ENCODE data around the gene THRB.

The THRB gene

DNA sequence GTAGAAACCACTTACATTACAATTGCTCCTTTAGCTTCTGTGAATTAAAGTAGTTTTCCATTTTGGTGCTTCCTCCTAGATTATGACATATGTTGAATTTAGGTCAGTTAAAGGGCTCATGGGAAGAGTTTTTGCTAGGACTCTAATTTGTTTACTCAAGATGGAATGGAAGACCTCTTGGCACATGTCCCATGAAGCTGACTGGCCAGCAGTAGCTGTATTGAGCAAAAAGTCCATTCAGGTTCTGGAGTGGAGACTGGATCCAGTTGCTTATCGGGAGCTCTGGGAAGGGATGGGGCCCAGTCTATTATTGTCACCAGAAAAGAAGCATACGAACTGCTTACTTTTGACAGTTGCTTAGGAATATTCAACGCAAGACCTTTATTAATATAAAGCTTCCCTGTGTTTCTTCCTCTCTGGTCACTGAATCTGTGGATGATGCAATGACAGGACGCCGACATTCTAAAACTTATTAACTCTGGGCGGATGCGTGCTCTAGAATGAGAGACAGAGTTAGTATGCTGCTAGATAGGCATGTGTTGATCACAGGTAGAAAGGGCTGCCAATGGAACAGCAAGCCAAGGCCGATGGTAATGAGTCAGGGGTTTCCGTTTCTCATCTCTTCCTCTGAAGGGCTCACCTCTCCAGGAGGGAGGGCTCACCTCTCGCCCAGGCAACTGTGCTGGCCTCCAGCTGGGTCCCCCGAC lies 393.8 kb downstream of the THRB start (continued):
- TF ChIP-seq ZFP3 (tag by site-specific recombination; IDR thresholded peaks at IDR 0.05; ENCODE audit: low read depth) = no peak
- TF ChIP-seq ZBTB21 (tag by site-specific recombination; IDR thresholded peaks at IDR 0.05) = no peak
- TF ChIP-seq ZNF843 (tag by site-specific recombination; IDR thresholded peaks at IDR 0.05) = no peak

DNA sequence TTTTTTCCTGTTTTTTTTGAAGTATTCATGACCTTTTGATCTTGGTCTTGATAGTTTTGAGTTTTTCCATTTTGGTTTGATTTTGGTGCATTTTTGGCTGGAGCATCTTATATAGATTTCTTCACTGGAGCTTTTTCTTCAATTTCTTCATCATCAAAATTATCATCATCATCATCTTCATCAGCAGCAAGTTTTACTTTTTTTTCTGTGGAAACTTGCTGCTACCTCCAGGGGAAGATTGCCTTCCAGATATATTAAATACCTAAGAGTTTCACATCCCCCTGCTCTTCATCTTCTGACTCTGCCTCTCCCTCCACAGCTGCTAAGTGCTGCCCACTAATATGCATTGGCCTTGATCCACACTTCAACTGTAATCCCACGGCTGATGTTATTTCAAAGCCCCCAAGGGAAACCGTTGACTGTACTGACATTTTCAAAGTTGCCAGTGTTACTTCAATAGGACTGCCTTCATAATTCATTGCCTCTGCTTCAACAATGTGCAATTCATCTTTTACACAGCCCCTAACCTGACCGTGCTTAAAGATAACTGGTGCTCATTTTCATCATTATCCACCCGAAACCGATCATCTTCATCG lies 397.9 kb downstream of the THRB start:
- H3K9me3 ChIP-seq (ENCODE audit: control insufficient read depth, insufficient read depth, low read depth, low read length) = no peaks in the 10 kb centered on the region
- no peaks in the 10 kb centered on the region for H3K36me3 ChIP-seq (ENCODE audit: control insufficient read depth in 2 of 2, insufficient read depth in 1 of 2, low read length in 2 of 2)
- TF ChIP-seq, protein P1, sequence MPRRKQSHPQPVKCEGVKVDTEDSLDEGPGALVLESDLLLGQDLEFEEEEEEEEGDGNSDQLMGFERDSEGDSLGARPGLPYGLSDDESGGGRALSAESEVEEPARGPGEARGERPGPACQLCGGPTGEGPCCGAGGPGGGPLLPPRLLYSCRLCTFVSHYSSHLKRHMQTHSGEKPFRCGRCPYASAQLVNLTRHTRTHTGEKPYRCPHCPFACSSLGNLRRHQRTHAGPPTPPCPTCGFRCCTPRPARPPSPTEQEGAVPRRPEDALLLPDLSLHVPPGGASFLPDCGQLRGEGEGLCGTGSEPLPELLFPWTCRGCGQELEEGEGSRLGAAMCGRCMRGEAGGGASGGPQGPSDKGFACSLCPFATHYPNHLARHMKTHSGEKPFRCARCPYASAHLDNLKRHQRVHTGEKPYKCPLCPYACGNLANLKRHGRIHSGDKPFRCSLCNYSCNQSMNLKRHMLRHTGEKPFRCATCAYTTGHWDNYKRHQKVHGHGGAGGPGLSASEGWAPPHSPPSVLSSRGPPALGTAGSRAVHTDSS (tag by site-specific recombination; IDR thresholded peaks at IDR 0.05) = peak; percentile 93
- TF ChIP-seq, protein P2, sequence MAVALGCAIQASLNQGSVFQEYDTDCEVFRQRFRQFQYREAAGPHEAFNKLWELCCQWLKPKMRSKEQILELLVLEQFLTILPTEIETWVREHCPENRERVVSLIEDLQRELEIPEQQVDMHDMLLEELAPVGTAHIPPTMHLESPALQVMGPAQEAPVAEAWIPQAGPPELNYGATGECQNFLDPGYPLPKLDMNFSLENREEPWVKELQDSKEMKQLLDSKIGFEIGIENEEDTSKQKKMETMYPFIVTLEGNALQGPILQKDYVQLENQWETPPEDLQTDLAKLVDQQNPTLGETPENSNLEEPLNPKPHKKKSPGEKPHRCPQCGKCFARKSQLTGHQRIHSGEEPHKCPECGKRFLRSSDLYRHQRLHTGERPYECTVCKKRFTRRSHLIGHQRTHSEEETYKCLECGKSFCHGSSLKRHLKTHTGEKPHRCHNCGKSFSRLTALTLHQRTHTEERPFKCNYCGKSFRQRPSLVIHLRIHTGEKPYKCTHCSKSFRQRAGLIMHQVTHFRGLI (tag by site-specific recombination; IDR thresholded peaks at IDR 0.05) = no peak
- TF ChIP-seq ZNF626 (tag by site-specific recombination; IDR thresholded peaks at IDR 0.05) (no peak), ZNF433 (tag by site-specific recombination; IDR thresholded peaks at IDR 0.05; ENCODE audit: low read depth) (no peak), ZBTB17 (tag by site-specific recombination; IDR thresholded peaks at IDR 0.05) (no peak)
- TF ChIP-seq, protein P3, sequence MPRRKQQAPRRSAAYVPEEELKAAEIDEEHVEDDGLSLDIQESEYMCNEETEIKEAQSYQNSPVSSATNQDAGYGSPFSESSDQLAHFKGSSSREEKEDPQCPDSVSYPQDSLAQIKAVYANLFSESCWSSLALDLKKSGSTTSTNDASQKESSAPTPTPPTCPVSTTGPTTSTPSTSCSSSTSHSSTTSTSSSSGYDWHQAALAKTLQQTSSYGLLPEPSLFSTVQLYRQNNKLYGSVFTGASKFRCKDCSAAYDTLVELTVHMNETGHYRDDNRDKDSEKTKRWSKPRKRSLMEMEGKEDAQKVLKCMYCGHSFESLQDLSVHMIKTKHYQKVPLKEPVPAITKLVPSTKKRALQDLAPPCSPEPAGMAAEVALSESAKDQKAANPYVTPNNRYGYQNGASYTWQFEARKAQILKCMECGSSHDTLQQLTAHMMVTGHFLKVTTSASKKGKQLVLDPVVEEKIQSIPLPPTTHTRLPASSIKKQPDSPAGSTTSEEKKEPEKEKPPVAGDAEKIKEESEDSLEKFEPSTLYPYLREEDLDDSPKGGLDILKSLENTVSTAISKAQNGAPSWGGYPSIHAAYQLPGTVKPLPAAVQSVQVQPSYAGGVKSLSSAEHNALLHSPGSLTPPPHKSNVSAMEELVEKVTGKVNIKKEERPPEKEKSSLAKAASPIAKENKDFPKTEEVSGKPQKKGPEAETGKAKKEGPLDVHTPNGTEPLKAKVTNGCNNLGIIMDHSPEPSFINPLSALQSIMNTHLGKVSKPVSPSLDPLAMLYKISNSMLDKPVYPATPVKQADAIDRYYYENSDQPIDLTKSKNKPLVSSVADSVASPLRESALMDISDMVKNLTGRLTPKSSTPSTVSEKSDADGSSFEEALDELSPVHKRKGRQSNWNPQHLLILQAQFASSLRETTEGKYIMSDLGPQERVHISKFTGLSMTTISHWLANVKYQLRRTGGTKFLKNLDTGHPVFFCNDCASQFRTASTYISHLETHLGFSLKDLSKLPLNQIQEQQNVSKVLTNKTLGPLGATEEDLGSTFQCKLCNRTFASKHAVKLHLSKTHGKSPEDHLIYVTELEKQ (tag by site-specific recombination; IDR thresholded peaks at IDR 0.05; ENCODE audit: borderline replicate concordance) = no peak
- TF ChIP-seq, protein P4, sequence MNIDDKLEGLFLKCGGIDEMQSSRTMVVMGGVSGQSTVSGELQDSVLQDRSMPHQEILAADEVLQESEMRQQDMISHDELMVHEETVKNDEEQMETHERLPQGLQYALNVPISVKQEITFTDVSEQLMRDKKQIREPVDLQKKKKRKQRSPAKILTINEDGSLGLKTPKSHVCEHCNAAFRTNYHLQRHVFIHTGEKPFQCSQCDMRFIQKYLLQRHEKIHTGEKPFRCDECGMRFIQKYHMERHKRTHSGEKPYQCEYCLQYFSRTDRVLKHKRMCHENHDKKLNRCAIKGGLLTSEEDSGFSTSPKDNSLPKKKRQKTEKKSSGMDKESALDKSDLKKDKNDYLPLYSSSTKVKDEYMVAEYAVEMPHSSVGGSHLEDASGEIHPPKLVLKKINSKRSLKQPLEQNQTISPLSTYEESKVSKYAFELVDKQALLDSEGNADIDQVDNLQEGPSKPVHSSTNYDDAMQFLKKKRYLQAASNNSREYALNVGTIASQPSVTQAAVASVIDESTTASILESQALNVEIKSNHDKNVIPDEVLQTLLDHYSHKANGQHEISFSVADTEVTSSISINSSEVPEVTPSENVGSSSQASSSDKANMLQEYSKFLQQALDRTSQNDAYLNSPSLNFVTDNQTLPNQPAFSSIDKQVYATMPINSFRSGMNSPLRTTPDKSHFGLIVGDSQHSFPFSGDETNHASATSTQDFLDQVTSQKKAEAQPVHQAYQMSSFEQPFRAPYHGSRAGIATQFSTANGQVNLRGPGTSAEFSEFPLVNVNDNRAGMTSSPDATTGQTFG (tag by site-specific recombination; IDR thresholded peaks at IDR 0.05; ENCODE audit: borderline replicate concordance) = no peak
- H3K4me3 ChIP-seq (ENCODE audit: low read depth, low read length) = no peak overlapping the region
- POLR2A ChIA-PET = no interaction called here
- no peaks in the 10 kb centered on the region for H3K4me1 ChIP-seq (ENCODE audit: control insufficient read depth, insufficient read depth, low read length)
- CTCF ChIA-PET = no interaction called here
- no peak overlapping the region for H3K27ac ChIP-seq (ENCODE audit: extremely low read depth, low read depth, low read length)

DNA sequence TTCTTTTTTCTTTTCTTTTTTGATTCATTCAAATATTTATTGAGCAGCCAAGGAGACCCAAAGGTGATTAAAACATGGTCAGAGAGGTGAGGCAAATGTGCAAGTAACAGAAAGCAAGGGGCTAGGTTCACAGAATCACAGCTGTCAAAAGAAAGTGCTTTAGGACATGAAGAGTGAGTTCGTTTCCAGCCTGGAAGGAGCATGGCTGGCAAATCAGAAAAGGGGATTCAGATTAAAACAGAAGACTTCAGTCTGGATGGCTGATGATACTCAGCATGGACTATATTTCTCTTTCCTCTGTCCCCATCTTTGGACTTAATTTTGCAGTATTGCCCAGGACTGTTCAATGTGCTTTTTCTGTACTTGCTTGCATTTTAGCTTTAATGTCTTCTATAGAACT lies 398.4 kb downstream of the THRB start:
- peak; percentile 57; the same call in 1 of the 2 replicates for TF ChIP-seq MZF1 (tag by site-specific recombination; IDR thresholded peaks at IDR 0.05; ENCODE audit: borderline replicate concordance)
- no peak for TF ChIP-seq ZNF776 (tag by site-specific recombination; IDR thresholded peaks at IDR 0.05; ENCODE audit: borderline replicate concordance)
- TF ChIP-seq KLF7 (tag by site-specific recombination; IDR thresholded peaks at IDR 0.05; ENCODE audit: borderline replicate concordance) = no peak
- no peak for TF ChIP-seq ZNF114 (tag by site-specific recombination; IDR thresholded peaks at IDR 0.05)
- Histone ChIP-seq H3K9me3 (ENCODE audit: control insufficient read depth, insufficient read depth, low read depth, low read length) (no peaks in the 10 kb centered on the region), H3K4me1 (ENCODE audit: control insufficient read depth, insufficient read depth, low read length) (no peaks in the 10 kb centered on the region), H3K4me3 (ENCODE audit: low read depth, low read length) (no peak overlapping the region), H3K27ac (ENCODE audit: extremely low read depth, low read depth, low read length) (no peak overlapping the region), H3K36me3 (ENCODE audit: control insufficient read depth in 2 of 2, insufficient read depth in 1 of 2, low read length in 2 of 2) (no peaks in the 10 kb centered on the region)
- ChIA-PET CTCF (no interaction called here), POLR2A (no interaction called here)
